HEK293T (cell line): ENCODE results near the gene SAMD14.

Source experiments
- L3MBTL2 ChIP-seq: fragments of 450-650 bp; conservative IDR thresholded peaks from 2 replicates; pipeline ENCODE4 v1.6.1; 2016; ENCODE audit warnings: mild to moderate bottlenecking
- NFRKB ChIP-seq: fragments of 450-650 bp; IDR thresholded peaks from 2 replicates; pipeline ENCODE4 v1.6.1; 2016; ENCODE audit warnings: mild to moderate bottlenecking, moderate library complexity
- SP1 ChIP-seq: fragments of 450-650 bp; IDR thresholded peaks from 2 replicates; pipeline ENCODE4 v1.6.1; 2017
- SUZ12 ChIP-seq: fragments of 450-650 bp; IDR thresholded peaks from 2 replicates; pipeline ENCODE4 v1.6.1; 2016; ENCODE audit warnings: mild to moderate bottlenecking

DNA sequence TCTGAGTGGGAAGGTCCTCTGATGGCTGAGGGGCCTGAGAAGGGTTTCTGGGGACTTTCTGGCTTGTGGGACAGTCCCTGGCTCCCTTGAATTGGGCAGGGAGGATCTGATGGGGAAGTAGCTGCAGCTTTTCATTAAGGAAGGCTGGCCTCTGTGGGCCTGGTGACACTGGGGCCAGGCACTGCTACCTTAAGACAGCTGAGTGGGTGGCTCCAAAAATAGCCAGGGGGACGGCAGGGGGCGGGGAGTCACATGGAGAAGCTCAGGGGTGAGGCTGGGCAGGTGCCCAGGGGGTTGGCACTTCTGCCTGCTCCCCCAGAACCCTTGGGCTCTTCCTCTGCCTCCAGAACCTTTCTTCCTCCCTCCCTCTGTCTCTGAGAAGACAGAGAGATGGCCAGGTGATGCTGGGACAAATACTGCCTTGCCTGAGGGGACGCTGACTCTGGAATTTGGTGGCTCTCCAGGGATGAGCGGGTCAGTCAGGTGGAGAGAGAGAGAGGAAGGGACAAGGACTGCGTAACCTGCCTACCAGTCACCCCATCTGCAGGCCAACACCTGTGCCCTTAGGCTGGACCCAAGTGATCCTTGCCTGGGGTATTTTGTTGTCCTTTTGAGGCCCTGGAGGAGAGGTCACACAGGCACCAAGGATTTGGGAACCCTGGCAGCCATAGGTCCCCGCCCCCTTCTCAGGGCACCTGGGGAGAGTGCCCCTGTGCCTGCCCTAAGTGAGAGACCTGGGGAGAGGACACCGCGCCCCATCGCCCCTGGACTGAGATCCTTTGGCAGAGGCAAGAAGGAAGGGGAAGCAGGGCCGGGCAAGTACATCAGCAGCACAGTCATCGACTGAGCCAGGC lies 34.1 kb upstream of the SAMD14 start:
- TF ChIP-seq SP1 (no peak), NFRKB (no peak), L3MBTL2 (no peak), SUZ12 (no peak)
